Measurements from ENCODE around the gene TTC38. TPM values are rescaled to one million over a fixed set of nuclear protein-coding genes. Genes with fewer than 3 reads are reported as not detected.

Gene TTC38
- total RNA-seq, 1 experiment from 2014 or later, result 31.5 TPM

DNA sequence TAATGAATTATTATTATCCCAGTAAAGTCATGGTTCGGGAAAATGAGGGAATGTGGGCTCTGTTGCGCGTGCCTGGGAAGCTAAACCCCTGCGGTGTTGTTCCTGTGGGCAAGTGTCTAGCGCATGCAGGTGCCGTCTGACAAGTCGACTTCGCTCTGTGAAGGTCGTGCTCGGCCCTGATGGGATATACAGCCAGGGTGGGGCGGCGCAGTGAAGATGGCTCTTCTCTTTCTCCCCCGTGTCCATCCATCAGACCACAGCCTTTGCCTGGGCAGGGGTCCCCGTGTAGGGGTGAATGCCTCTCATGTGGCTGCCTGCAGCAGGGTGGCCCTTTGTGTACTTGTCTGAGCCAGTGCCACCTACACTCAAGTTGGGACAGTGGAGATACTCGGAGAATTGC is 54.9 kb downstream of the TTC38 start:
- H3K9ac ChIP-seq (ENCODE audit: extremely low read depth, insufficient read length, low read length), result no peak overlapping the region
- no peaks in the 10 kb centered on the region for H3K27me3 ChIP-seq (ENCODE audit: insufficient read depth, low read length)
- no peak overlapping the region for H2BK15ac ChIP-seq (ENCODE audit: low read depth, low read length)
- H3K56ac ChIP-seq (ENCODE audit: insufficient read length, low read depth, low read length), result no peak overlapping the region
- Mint-ChIP-seq H3K9me3 (no peaks in the 10 kb centered on the region), H3K36me3 (ENCODE audit: insufficient read depth in 1 of 3, low read depth in 3 of 3) (peaks cover 36 to 88% (median 80%) of the 10 kb centered on the region in 3 experiments), H3K27ac (no peak overlapping the region; a peak in 1 of 7 replicates), H3K4me1 (no peaks in the 10 kb centered on the region), H3K4me3 (no peak overlapping the region), H3K27me3 (ENCODE audit: low read depth) (no peaks in the 10 kb centered on the region)
- no peak overlapping the region for H4K8ac ChIP-seq (replicated peaks; ENCODE audit: insufficient read length, low read depth, low read length)
- H3K79me2 ChIP-seq (ENCODE audit: insufficient read depth, low read length), result no peaks in the 10 kb centered on the region
- no peak overlapping the region for H3K23ac ChIP-seq (ENCODE audit: insufficient read length, low read depth, low read length)
- H2AFZ ChIP-seq (ENCODE audit: low read length), result no peak overlapping the region
- DNase-seq, result no peak
- TF ChIP-seq, protein P1, sequence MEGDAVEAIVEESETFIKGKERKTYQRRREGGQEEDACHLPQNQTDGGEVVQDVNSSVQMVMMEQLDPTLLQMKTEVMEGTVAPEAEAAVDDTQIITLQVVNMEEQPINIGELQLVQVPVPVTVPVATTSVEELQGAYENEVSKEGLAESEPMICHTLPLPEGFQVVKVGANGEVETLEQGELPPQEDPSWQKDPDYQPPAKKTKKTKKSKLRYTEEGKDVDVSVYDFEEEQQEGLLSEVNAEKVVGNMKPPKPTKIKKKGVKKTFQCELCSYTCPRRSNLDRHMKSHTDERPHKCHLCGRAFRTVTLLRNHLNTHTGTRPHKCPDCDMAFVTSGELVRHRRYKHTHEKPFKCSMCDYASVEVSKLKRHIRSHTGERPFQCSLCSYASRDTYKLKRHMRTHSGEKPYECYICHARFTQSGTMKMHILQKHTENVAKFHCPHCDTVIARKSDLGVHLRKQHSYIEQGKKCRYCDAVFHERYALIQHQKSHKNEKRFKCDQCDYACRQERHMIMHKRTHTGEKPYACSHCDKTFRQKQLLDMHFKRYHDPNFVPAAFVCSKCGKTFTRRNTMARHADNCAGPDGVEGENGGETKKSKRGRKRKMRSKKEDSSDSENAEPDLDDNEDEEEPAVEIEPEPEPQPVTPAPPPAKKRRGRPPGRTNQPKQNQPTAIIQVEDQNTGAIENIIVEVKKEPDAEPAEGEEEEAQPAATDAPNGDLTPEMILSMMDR (conservative IDR thresholded peaks at IDR 0.05), result no peak
- no peak overlapping the region for H2BK20ac ChIP-seq (ENCODE audit: low read depth, low read length, poor library complexity, severe bottlenecking)
- no peak overlapping the region for H2BK12ac ChIP-seq (ENCODE audit: insufficient read length, low read depth, low read length)
- no peak overlapping the region for H3K4ac ChIP-seq (ENCODE audit: low read depth, low read length)
- H2BK120ac ChIP-seq (ENCODE audit: low read depth, low read length, poor library complexity, severe bottlenecking), result no peak overlapping the region
- H3K4me1 ChIP-seq (ENCODE audit: insufficient read depth, low read length), result no peaks in the 10 kb centered on the region
- H3K4me2 ChIP-seq (ENCODE audit: insufficient read depth, insufficient read length, low read length), result no peak overlapping the region
- no peaks in the 10 kb centered on the region for H3K9me3 ChIP-seq (ENCODE audit: control insufficient read depth, low read depth, low read length)
- H2BK5ac ChIP-seq (ENCODE audit: insufficient read length, low read length), result no peak overlapping the region
- WGBS (ENCODE audit: extremely low coverage, insufficient read length, low lambda C conversion rate), result no CpG with 5 or more reads among the region's 15 CpGs
- no peak overlapping the region for H4K5ac ChIP-seq (ENCODE audit: insufficient read length, low read depth, low read length)
- no peak overlapping the region for H3K27ac ChIP-seq (ENCODE audit: insufficient read length, low read depth, low read length)
- H2AK5ac ChIP-seq (ENCODE audit: insufficient read length, low read length), result no peak overlapping the region
- no peak overlapping the region for H3K18ac ChIP-seq (ENCODE audit: insufficient read length, low read depth, low read length)
- H3K23me2 ChIP-seq (ENCODE audit: insufficient read length, low read depth, low read length, poor library complexity, severe bottlenecking), result no peaks in the 10 kb centered on the region
- H4K91ac ChIP-seq (ENCODE audit: insufficient read length, low read depth, low read length), result no peak overlapping the region
- H3K79me1 ChIP-seq (ENCODE audit: insufficient read depth, low read depth, low read length, poor library complexity, severe bottlenecking), result no peaks in the 10 kb centered on the region
- no peak overlapping the region for H3T11ph ChIP-seq (ENCODE audit: low read length)
- no peaks in the 10 kb centered on the region for H4K20me1 ChIP-seq (ENCODE audit: control insufficient read depth, insufficient read depth, insufficient read length)
- no peak overlapping the region for H3K14ac ChIP-seq (ENCODE audit: insufficient read depth, low read length)

All from H9 (cell line).